WTC11 (cell line): Measurements from ENCODE around the gene ABHD6.

Experiments used
- ATF3 ChIP-seq: sonication (generic); formaldehyde crosslinking; conservative IDR thresholded peaks from 2 replicates; pipeline ENCODE4 v1.8.1; 2022; ENCODE audit warnings: mild to moderate bottlenecking, missing genetic modification reagents
- ESRRA ChIP-seq: sonication (generic); formaldehyde crosslinking; IDR thresholded peaks from 2 replicates; pipeline ENCODE4 v1.8.1; 2022; ENCODE audit warnings: mild to moderate bottlenecking, missing genetic modification reagents, borderline replicate concordance
- USF2 ChIP-seq: sonication (generic); formaldehyde crosslinking; IDR thresholded peaks from 2 replicates; pipeline ENCODE4 v1.8.1; 2023; ENCODE audit warnings: mild to moderate bottlenecking, missing genetic modification reagents, moderate library complexity
- TF ChIP-seq, protein P1 (sequence below): fragments of 200-600 bp; IDR thresholded peaks from 2 replicates; pipeline ENCODE4 v1.8.0; 2022; ENCODE audit warnings: antibody characterized with exemption

- TF ChIP-seq ESRRA (CRISPR knock-in tag): no peak
- no peak for TF ChIP-seq USF2
- TF ChIP-seq ATF3 (CRISPR knock-in tag): no peak
- TF ChIP-seq, protein P1, sequence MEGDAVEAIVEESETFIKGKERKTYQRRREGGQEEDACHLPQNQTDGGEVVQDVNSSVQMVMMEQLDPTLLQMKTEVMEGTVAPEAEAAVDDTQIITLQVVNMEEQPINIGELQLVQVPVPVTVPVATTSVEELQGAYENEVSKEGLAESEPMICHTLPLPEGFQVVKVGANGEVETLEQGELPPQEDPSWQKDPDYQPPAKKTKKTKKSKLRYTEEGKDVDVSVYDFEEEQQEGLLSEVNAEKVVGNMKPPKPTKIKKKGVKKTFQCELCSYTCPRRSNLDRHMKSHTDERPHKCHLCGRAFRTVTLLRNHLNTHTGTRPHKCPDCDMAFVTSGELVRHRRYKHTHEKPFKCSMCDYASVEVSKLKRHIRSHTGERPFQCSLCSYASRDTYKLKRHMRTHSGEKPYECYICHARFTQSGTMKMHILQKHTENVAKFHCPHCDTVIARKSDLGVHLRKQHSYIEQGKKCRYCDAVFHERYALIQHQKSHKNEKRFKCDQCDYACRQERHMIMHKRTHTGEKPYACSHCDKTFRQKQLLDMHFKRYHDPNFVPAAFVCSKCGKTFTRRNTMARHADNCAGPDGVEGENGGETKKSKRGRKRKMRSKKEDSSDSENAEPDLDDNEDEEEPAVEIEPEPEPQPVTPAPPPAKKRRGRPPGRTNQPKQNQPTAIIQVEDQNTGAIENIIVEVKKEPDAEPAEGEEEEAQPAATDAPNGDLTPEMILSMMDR: no peak
Measured at GRCh38 chr3:58333206-58334012, 95.8 kb downstream of the ABHD6 start.
